HG03108 (cell line): ENCODE data around the gene VPS35.

Source experiments
- ATAC-seq: cut with Tn5 transposase; IDR thresholded peaks from one replicate; pipeline ENCODE4 v1.9.1; 2021; ENCODE audit warnings: moderate library complexity; ENCODE audit not compliant: unreplicated experiment

Gene VPS35

DNA sequence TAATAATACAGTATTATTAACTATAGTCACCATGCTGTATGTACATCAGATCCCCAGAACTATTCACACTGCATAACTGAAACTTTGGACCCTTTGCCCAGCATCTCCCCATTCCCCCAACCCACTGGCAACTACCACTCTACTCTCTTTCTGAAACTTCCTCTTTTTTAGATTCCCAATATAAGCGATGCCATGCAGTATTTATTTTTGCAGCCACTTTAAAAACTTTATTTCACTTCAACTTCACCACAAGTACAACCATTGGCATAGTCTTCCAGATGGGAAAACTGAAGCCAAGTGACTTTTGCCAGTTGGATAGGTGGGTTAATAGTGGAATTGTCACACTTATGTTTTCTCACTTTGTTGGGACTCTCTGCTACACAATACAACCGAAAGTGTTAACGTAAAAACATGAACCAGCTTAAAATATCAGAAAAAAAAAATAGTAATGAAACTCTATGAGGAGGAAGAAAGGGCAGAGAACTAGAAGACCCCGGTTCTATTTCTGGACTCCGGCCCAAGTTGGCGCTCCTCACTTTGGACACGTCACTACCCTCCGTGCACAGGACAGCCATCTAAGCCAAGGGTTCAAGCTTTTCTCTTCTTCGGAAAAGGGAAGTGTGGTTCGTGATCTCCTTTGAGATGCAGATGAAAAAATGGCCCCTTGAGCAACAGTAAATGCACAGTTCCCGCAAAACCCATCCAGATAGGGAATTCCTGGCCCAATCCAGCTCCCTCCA, 68.5 kb downstream of the VPS35 start:
- no peak for ATAC-seq

DNA sequence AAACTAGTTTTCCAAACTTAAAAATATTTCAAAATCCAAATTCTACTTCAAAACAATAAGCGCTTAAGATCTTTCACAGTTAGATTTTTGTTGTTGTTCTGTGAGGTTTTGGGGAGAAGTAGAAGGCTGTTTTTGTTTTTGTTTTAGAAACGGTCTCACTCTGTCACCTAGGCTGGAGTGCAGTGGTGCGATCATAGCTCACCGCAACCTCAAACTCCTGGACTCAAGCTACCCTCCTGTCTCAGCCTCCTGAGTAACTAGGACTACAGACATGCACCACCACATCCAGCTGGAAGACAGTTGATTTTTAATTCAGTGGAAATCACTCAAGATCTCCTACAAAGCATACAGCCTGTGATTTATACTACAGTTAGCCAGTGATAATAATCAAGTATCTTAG, 70.5 kb downstream of the VPS35 start:
- no peak for ATAC-seq

- no peak for ATAC-seq
These were observed 75.0 kb downstream of the VPS35 start for GRCh38 chr16:46614006-46614405.

DNA sequence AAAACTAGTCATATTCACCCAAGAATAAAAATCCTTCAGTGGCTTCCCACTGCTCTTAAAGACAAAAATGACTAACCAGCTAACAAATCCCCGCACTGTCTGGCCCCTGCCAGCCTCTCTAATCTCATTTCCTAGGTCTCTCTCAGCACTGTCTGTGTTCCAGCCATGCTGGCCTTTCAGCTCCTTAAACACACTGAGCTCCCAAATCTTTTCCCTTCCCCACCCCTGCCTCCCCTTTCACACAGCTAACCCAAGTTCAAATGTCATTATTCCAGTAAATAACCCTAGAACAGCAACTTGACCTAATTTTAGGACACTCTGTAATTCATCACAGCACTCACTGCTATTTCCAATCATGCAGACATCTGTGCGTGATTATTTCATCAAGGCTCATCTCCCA, 75.6 kb downstream of the VPS35 start:
- ATAC-seq = no peak

- peak; percentile 57 for ATAC-seq
These were observed 76.9 kb downstream of the VPS35 start for GRCh38 chr16:46612121-46612520.

DNA sequence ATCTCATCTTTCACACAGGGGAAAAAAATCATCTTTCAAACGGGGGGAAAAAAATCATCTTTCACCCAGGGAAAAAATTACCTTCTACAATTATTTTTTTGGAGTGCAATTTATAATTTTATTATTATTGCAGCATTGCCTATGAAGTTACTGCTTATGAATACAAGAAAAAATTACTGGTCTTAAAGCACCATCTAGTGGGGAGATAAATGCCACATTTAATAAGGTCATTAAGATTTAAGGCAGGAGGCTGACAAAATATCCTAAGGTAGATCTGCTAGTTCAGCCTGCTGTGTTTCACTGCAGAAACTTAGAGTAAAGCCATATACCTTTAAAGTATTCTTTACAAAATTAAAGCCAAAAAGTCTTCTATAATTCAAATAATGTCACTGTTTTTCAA, 81.4 kb downstream of the VPS35 start:
- ATAC-seq = no peak

DNA sequence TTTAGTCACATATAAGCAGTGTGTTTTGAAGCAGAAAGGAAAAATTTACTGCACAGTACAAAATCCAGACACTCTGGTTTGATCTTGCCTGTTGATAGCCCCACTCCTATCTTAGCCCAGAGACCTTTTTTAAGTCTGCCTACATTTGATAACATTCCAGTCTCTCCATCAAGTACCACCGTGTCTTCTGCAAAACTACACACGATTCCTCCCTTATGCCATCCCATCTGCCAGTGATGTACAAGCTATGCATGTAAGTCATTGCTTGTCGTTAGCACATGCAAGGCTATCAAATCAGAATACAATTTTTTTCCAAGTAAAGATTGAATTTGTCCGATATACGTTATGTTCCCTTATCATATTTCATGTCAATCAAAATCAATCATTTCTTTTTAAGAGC, 82.7 kb downstream of the VPS35 start:
- no peak for ATAC-seq
